ENCODE data around the gene GNAS-AS1.

The GNAS-AS1 gene

GRCh38 chr20:58802061-58802460 lies 48.6 kb downstream of the GNAS-AS1 start:
- no peak for DNase-seq

GRCh38 chr20:58800134-58800871 lies 50.4 kb downstream of the GNAS-AS1 start:
- DNase-seq = no peak

- DNase-seq = no peak
These were observed 53.0 kb downstream of the GNAS-AS1 start for GRCh38 chr20:58797371-58798338.

- no peak for DNase-seq
These were observed 54.8 kb downstream of the GNAS-AS1 start for GRCh38 chr20:58795923-58796245.

GRCh38 chr20:58795181-58795922 lies 55.4 kb downstream of the GNAS-AS1 start:
- DNase-seq = no peak

GRCh38 chr20:58794510-58795180 lies 56.1 kb downstream of the GNAS-AS1 start:
- no peak for DNase-seq

- no peak for DNase-seq
These were observed 56.9 kb downstream of the GNAS-AS1 start for GRCh38 chr20:58793512-58794420.

- DNase-seq = no peak
These were observed 58.3 kb downstream of the GNAS-AS1 start for GRCh38 chr20:58792426-58792825.

GRCh38 chr20:58791286-58791685 lies 59.4 kb downstream of the GNAS-AS1 start:
- DNase-seq = no peak

GRCh38 chr20:58790454-58790853 lies 60.2 kb downstream of the GNAS-AS1 start:
- DNase-seq = no peak

- no peak for DNase-seq
These were observed 61.7 kb downstream of the GNAS-AS1 start for GRCh38 chr20:58788896-58789544.

- no peak for DNase-seq
These were observed 63.3 kb downstream of the GNAS-AS1 start for GRCh38 chr20:58787211-58788005.

GRCh38 chr20:58784321-58785074 lies 66.2 kb downstream of the GNAS-AS1 start:
- no peak for DNase-seq

- no peak for DNase-seq
These were observed 67.1 kb downstream of the GNAS-AS1 start for GRCh38 chr20:58783511-58784011.

GRCh38 chr20:58781138-58781537 lies 69.6 kb downstream of the GNAS-AS1 start:
- no peak for DNase-seq

- DNase-seq = no peak
These were observed 71.9 kb downstream of the GNAS-AS1 start for GRCh38 chr20:58778760-58779159.

- no peak for DNase-seq
These were observed 73.0 kb downstream of the GNAS-AS1 start for GRCh38 chr20:58777657-58778056.

- DNase-seq = no peak
These were observed 74.6 kb downstream of the GNAS-AS1 start for GRCh38 chr20:58776109-58776508.

GRCh38 chr20:58775371-58775770 lies 75.3 kb downstream of the GNAS-AS1 start:
- no peak for DNase-seq

All from CD4-positive, alpha-beta T cell treated with Interferon gamma for 1 hour (primary cell).